IPS DF 19.7 (cell line): Measurements from ENCODE around the gene CYP8B1.

Source experiments
- DNase-seq: peaks from one replicate; pipeline ENCODE4 v3.0.0-alpha.2; 2013; ENCODE audit warnings: low read depth, low spot score

Gene CYP8B1

DNA sequence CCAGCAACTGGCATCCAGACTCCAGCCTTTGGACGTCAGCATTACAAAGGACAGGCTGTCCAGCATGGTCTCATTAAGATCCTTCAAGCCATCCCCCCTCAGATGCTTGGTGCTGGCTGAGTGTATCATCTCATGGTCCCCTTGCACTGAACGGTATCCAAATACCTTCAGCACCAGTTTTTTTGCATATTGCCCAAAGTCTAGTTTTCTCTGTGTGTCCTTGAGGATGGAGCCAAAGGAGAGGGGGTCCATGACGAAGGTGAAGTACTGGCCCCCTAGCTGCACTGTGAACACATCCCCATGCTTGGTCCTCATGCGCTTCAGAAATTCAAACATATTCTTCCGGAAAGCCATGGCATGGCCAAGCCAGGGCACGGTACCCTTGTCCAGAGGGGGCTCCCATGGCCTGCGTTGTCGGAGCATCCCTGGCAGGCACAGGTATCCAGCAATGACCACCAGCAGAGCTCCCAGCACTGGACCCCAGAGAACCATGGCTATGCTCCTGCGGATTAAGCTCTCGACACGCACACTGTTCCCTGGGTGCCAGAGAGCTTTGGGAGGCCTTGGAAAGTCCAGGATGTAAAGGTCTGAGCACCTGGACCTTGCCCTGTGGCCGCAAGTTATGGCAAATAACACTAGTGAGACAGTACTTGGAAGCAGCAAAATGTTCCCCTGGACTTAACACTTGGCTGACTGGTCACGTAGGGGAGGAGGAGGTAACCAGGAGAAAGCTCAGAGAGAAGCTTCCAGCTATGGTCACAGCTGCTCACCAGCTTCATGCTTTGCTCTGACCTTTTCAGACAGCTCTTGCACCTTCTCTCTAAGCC is at the start of gene CYP8B1:
CYP8B1 (minus strand) TSS at position 555 of the 827 bp plus-strand sequence; CDS start at position 492, 63 bp downstream.
- DNase-seq: no peak

- DNase-seq: no peak
These were observed 47.9 kb upstream of the CYP8B1 start for GRCh38 chr3:42923606-42924005.

- DNase-seq: no peak
These were observed 39.3 kb upstream of the CYP8B1 start for GRCh38 chr3:42914771-42915515.

DNA sequence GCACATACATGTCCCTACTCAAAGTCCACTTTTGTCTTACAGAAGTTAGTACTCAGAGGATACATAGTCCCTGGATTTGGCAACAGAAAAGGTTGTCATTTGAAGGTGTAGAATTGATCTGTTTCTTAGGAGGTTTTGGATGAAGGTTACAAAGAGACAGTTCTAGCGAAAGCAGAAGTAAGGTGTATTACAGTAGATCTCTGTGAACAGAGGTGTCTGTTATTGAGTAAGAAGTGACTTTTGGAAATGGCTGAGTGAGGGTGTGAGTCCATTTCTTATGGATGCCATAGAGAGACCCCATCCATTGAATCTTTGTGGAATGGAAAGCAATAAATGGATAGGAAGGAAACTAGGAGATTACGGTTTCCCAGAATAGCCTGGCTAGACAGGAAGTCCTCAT is 35.9 kb upstream of the CYP8B1 start:
- DNase-seq: no peak

GRCh38 chr3:42908675-42909074 is 33.0 kb upstream of the CYP8B1 start:
- DNase-seq: no peak

DNA sequence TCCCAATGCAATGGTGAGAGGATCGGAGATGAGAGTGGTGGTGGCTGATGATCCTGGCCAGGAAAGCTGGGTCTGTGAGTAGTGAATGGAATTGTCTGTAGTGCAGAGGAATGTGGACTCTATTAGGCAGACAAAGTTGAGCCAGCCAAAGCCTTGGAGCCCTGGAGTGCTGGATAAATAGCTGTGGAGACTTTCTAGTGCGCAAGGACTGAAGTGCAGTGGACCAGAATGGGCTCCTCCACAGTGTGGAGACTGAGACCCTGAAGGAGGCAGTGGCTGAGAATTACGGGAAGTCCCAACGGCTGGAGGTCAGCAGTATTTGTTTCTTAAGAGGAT is 31.1 kb upstream of the CYP8B1 start:
- no peak for DNase-seq

- DNase-seq: no peak
These were observed 30.6 kb upstream of the CYP8B1 start, which contains the start of gene ZNF662 for GRCh38 chr3:42906070-42906847. ZNF662 (plus strand) TSS chr3:42906142; CDS start chr3:42908115, 1,973 bp downstream.

DNA sequence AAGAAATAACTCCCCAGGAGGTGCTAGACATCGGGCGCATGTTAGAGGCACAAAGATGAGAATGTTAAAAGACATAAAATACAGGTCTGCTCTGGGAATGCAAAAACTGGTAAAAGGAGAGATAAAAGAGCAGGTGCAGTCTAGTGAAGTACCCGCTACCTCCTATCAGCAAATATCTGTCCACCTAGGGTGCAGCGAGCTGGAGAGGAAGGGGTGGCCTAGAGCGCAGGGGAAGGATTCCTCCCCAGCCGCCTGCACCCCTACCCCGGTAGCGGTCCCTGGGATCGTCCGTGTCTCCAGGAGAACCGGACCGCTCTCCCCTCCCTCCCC is 30.0 kb upstream of the CYP8B1 start:
- DNase-seq: no peak

DNA sequence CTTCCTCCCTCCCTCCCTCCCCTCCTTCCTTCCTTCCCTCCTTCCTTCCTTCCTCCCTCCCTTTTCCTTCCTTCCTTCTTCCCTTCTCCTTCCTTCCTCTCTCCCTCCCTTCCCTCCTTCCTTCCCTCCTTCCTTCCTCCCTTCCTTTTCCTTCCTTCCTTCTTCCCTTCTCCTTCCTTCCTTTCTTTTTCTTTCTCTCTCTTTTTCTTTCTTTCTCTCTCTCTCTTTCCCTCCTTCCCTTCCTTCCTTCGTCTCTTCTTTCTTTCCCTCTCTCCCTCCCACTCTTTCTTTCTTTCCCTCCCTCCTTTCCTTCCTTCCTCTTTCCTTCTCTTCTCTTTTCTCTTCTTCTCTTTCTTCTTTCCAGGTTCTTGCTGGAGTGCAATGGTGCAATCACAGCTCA is 28.4 kb upstream of the CYP8B1 start:
- DNase-seq: no peak

- DNase-seq: no peak
These were observed 26.6 kb upstream of the CYP8B1 start for GRCh38 chr3:42902257-42902656.

GRCh38 chr3:42901073-42901415 is 25.4 kb upstream of the CYP8B1 start:
- DNase-seq: no peak

DNA sequence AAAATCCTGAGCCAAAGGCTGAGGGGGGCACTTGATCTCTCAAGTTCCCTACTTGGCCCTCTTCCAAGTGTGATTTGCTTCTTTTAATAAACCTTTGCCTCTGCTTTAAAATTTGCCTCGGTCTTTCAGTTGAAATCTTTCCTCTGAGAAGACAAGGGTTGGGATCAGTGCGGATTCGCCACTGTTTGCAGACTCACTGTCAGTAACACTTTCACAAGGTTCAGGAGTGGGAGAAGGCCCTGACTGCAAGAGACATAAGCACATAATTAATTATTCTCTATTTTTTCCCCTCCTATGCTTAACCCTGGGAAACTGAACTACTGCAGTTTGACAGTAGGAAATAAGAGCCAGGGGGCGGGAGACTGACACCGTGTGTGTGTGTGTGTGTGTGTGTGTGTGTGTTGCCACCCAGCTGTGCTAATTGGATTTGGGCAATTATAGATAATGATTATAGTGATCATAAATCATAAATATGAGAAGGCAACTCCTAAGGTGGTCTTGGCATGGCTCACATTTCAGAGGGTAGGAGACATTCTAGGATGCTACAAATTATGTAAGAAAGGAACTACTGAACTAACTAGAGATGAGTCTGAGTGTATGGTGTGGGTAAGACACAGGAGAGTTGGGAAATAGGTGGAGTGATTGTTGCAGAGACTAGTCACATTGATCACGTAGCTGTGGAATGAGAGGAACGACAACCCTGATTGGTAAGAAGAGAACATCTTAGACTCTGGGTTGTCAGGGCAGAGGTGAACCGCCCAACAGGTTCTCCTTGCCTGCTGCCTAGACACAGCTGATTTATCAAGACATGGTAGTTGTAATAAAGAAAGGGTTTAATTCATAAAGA is 24.8 kb upstream of the CYP8B1 start:
- DNase-seq: no peak

GRCh38 chr3:42898896-42899675 is 23.4 kb upstream of the CYP8B1 start:
- DNase-seq: no peak

DNA sequence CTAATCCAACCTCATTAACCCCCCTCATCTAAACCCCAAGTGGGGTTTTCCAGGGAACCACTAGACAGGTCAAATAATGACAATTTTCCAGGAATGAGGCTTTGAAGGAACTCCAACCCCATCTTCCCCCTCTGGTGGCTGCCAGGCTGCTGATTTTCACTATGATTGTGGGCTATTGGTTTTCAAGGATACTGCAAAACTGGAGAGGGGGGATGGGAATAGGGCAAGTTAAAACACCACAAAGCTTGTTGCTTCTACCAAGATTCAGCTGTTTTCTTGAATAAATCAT is 19.8 kb upstream of the CYP8B1 start:
- DNase-seq: no peak

- DNase-seq: no peak
These were observed 19.3 kb upstream of the CYP8B1 start for GRCh38 chr3:42894698-42895579.

GRCh38 chr3:42892807-42893206 is 17.1 kb upstream of the CYP8B1 start:
- DNase-seq: no peak

GRCh38 chr3:42892169-42892568 is 16.5 kb upstream of the CYP8B1 start:
- DNase-seq: no peak

- DNase-seq: peak; percentile 68
These were observed 15.4 kb upstream of the CYP8B1 start for GRCh38 chr3:42891042-42891441.

GRCh38 chr3:42887084-42887483 is 11.4 kb upstream of the CYP8B1 start:
- no peak for DNase-seq

DNA sequence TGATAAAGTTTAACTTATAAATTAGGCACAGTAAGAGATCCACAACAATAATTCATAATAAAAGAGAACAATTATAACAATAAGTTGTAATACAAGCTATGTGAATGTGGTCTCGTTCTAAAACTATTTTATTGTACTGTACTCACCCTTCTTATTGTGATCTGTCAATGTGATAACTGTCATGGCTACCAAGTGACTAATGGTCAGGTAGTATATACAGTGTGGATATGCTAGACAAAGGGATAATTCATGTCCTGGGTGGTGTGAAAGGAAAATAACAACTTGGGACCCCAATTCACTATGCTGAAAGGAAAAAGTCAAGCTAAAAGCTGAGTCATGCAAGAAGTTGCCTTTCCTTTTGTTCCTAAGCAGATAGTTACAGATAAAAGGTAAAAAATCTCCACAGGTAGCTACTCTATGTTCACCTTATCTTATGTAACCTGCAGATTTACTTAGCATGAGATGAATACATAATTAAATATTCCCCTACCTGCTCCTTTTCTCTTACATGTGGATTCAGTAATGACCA is 10.7 kb upstream of the CYP8B1 start:
- DNase-seq: no peak
